HG02840 (cell line): ENCODE results near the gene ADM2.
"Not testable (repeated sequence)": the region's sequence is repeated elsewhere in the genome, so short reads cannot be mapped to it uniquely, and the experiment has no call there.

ENCODE experiments used
- ATAC-seq: cut with Tn5 transposase; IDR thresholded peaks from one replicate; pipeline ENCODE4 v1.9.1; 2021; ENCODE audit warnings: mild to moderate bottlenecking, moderate library complexity, moderate number of reproducible peaks; ENCODE audit not compliant: unreplicated experiment, low FRiP score

Gene ADM2

GRCh38 chr22:50532824-50533796 lies 51.8 kb downstream of the ADM2 start:
- ATAC-seq: no peak

- not testable (repeated sequence) for ATAC-seq
Measured at GRCh38 chr22:50533856-50534711, 52.7 kb downstream of the ADM2 start.

GRCh38 chr22:50535113-50535512 lies 53.8 kb downstream of the ADM2 start:
- ATAC-seq: no peak
